B cell (primary cell): ENCODE data around the gene RAB22A. TPM values are rescaled to one million over a fixed set of nuclear protein-coding genes. Genes with fewer than 3 reads are reported as not detected.

Source experiments
- ATAC-seq: fragments of 200-7000 bp; cut with Tn5 transposase; one replicate; pipeline ENCODE4 v1.10.0; 2021; ENCODE audit warnings: low read depth, mild to moderate bottlenecking, moderate number of reproducible peaks, moderate library complexity
- CTCF ChIA-PET: fragments of 350-600 bp; sonication (Branson Sonifier 250); formaldehyde crosslinking; loops from one replicate; lab custom pipeline; 2021; ENCODE audit warnings: antibody characterized with exemption, inconsistent platforms; lab: Charles Lee
- POLR2A ChIA-PET: fragments of 350-600 bp; sonication (Branson Sonifier 250); formaldehyde crosslinking; loops from one replicate; lab custom pipeline; 2021; ENCODE audit warnings: antibody characterized with exemption; lab: Charles Lee
- DNase-seq: peaks from one replicate; pipeline ENCODE4 v3.0.0; 2013
- H2AFZ ChIP-seq: 2 replicates; pipeline ENCODE4 v1.6.1; 2012; ENCODE audit warnings: mild to moderate bottlenecking, low read depth, low read length; ENCODE audit not compliant: insufficient read depth, poor library complexity, severe bottlenecking
- H3K27ac ChIP-seq, 2 donors: 1 replicate in 1 of 2; 2 replicates in 1 of 2; pipeline ENCODE4 v1.5.1; 2012 to 2013; ENCODE audit warnings: low read length in 2 of 2, mild to moderate bottlenecking in 2 of 2, moderate library complexity in 1 of 2
- H3K27me3 ChIP-seq, 4 experiments: fragments of 200-600 bp in 1 of 4; sonication (generic) in 1 of 4; replicated peaks in 1 of 4; 1 replicate in 2 of 4; 2 replicates in 2 of 4; pipeline versions ENCODE4 v1.6.1 to v1.7.0; 2013 to 2016; ENCODE audit warnings: low read length in 3 of 4, mild to moderate bottlenecking in 2 of 4, mixed read lengths in 1 of 4, moderate library complexity in 1 of 4; ENCODE audit not compliant: insufficient read depth in 4 of 4, control insufficient read depth in 3 of 4; ENCODE audit errors: control extremely low read depth in 1 of 4
- H3K36me3 ChIP-seq, 2 experiments: replicated peaks in 1 of 2; 1 replicate in 1 of 2; 2 replicates in 1 of 2; pipeline versions ENCODE4 v1.6.1 to v1.7.1; 2013; ENCODE audit warnings: low read length in 1 of 2; ENCODE audit not compliant: insufficient read depth in 2 of 2, control insufficient read depth in 1 of 2; ENCODE audit errors: control extremely low read depth in 1 of 2, extremely low read depth in 1 of 2
- H3K4me1 ChIP-seq, 2 donors: fragments of 200-600 bp in 1 of 2; sonication (generic) in 1 of 2; 1 replicate in 1 of 2; 2 replicates in 1 of 2; pipeline versions ENCODE4 v1.5.1 to v1.6.1; 2013 to 2017; ENCODE audit warnings: low read length in 2 of 2; ENCODE audit not compliant: control insufficient read depth in 2 of 2, insufficient read depth in 2 of 2
- H3K4me2 ChIP-seq: replicated peaks from 2 replicates; pipeline ENCODE3; 2012; ENCODE audit warnings: mild to moderate bottlenecking, low read depth, low read length; ENCODE audit not compliant: poor library complexity, severe bottlenecking
- H3K4me3 ChIP-seq, 5 experiments: fragments of 200-600 bp in 1 of 5; sonication (generic) in 1 of 5; 1 replicate in 3 of 5; 2 replicates in 2 of 5; pipeline versions ENCODE4 v1.5.1 to v1.7.0; 2011 to 2016; ENCODE audit warnings: low read length in 4 of 5, mild to moderate bottlenecking in 4 of 5, low read depth in 2 of 5, control low read depth in 1 of 5, moderate library complexity in 1 of 5; ENCODE audit not compliant: insufficient read depth in 1 of 5; ENCODE audit errors: control extremely low read depth in 1 of 5, extremely low read depth in 1 of 5
- H3K79me2 ChIP-seq: fragments of 200-600 bp; sonication (generic); one replicate; pipeline ENCODE4 v1.6.0; 2016; ENCODE audit warnings: low read length; ENCODE audit not compliant: control insufficient read depth, insufficient read depth
- H3K9ac ChIP-seq: fragments of 200-600 bp; sonication (generic); 2 replicates; pipeline ENCODE4 v1.6.1; 2017; ENCODE audit warnings: mild to moderate bottlenecking, low read length, moderate library complexity
- H3K9me3 ChIP-seq, 3 donors: one replicate each; pipeline versions ENCODE4 v1.6.1 to v1.7.1; 2013; ENCODE audit warnings: low read length in 2 of 3; ENCODE audit not compliant: control insufficient read depth in 2 of 3, insufficient read depth in 1 of 3; ENCODE audit errors: control extremely low read depth in 1 of 3
- H4K20me1 ChIP-seq: 2 replicates; pipeline ENCODE4 v1.6.0; 2012; ENCODE audit warnings: mild to moderate bottlenecking, low read length; ENCODE audit not compliant: insufficient read depth, control insufficient read depth, poor library complexity, severe bottlenecking
- H3K27ac Mint-ChIP-seq: one replicate; pipeline ENCODE4 v1.8.0; 2021; ENCODE audit warnings: mixed read lengths
- H3K27me3 Mint-ChIP-seq: one replicate; pipeline ENCODE4 v1.8.0; 2021; ENCODE audit warnings: mixed read lengths
- H3K4me1 Mint-ChIP-seq: one replicate; pipeline ENCODE4 v1.8.0; 2021; ENCODE audit warnings: mixed read lengths
- H3K4me3 Mint-ChIP-seq: one replicate; pipeline ENCODE4 v1.8.0; 2021; ENCODE audit warnings: mixed read lengths
- H3K9me3 Mint-ChIP-seq: one replicate; pipeline ENCODE4 v1.8.0; 2022; ENCODE audit warnings: mixed read lengths; ENCODE audit not compliant: insufficient read depth
- EZH2 ChIP-seq: IDR thresholded peaks from 2 replicates; pipeline ENCODE4 v1.6.1; 2012; ENCODE audit warnings: borderline replicate concordance, low read depth, mild to moderate bottlenecking, moderate library complexity, low read length; ENCODE audit not compliant: insufficient read depth, poor library complexity, severe bottlenecking
- WGBS: methylation state at CpG from one replicate; pipeline ENCODE4 v1.1.5; 2013; ENCODE audit warnings: missing lambda C conversion rate; ENCODE audit not compliant: insufficient coverage; 5-methylcytosine and 5-hydroxymethylcytosine counted together
- intact Hi-C: fragments of 100-400 bp; cut with micrococcal nuclease; formaldehyde crosslinking; loops from one replicate; pipeline ENCODE4 v1.10.0; 2022
- polyA plus RNA-seq: library from polyadenylated mRNA; depleted of rRNA; stranded (reverse); fragments of >200 nt; gene quantifications from 2 replicates; pipeline ENCODE4 v1.2.3, GENCODE V29; 2012
- total RNA-seq, 2 donors: library from RNA; stranded (reverse); fragments of 120-200 nt in 1 of 2; gene quantifications; 1 replicate in 1 of 2; 2 replicates in 1 of 2; pipeline versions ENCODE4 v1.2.3 to v1.2.4, GENCODE V29; 2013 to 2022
- TF ChIP-seq, protein P1 (sequence below): fragments of 200-600 bp; IDR thresholded peaks from one replicate; pipeline ENCODE4 v1.8.0; 2022; ENCODE audit warnings: antibody characterized with exemption, mild to moderate bottlenecking

RAB22A gene
- total and polyA plus RNA-seq, 2 donors (not counting 1 experiment from before 2014, with no cell fraction given), result 7.5 to 21.1 TPM

DNA sequence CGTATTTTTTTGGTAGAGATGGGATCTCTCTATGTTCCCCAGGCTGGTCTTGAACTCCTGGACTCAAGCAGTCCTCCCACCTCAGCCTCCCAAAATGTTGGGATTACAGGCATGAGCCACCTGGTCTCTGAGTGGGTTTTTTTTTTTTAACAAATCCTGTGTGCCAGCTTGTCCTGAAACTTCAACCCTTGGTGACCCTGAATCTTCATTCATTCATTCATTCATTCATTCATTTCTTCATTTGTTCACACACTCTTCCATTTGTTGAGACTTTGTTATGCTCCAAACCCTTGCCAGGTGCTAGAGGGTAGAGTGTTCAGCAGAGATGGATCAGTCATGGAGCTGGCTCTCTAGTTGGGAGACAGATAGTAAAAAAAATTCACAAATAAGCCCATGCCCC is 67.5 kb downstream of the RAB22A start:
- Histone ChIP-seq H3K9me3 (peaks cover 0 to 15% (median 3%) of the 10 kb centered on the region in 3 donors), H3K36me3 (no peaks in the 10 kb centered on the region), H4K20me1 (no peaks in the 10 kb centered on the region), H3K4me3 (no peak overlapping the region), H3K27me3 (peaks cover 0 to 18% (median 11%) of the 10 kb centered on the region in 4 experiments), H3K79me2 (no peaks in the 10 kb centered on the region), H3K4me2 (no peak overlapping the region), H2AFZ (no peak overlapping the region), H3K27ac (no peak overlapping the region), H3K4me1 (no peaks in the 10 kb centered on the region), H3K9ac (no peak overlapping the region)
- no peak for TF ChIP-seq EZH2
- TF ChIP-seq, protein P1, sequence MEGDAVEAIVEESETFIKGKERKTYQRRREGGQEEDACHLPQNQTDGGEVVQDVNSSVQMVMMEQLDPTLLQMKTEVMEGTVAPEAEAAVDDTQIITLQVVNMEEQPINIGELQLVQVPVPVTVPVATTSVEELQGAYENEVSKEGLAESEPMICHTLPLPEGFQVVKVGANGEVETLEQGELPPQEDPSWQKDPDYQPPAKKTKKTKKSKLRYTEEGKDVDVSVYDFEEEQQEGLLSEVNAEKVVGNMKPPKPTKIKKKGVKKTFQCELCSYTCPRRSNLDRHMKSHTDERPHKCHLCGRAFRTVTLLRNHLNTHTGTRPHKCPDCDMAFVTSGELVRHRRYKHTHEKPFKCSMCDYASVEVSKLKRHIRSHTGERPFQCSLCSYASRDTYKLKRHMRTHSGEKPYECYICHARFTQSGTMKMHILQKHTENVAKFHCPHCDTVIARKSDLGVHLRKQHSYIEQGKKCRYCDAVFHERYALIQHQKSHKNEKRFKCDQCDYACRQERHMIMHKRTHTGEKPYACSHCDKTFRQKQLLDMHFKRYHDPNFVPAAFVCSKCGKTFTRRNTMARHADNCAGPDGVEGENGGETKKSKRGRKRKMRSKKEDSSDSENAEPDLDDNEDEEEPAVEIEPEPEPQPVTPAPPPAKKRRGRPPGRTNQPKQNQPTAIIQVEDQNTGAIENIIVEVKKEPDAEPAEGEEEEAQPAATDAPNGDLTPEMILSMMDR, result no peak
- Mint-ChIP-seq H3K4me1 (no peaks in the 10 kb centered on the region), H3K4me3 (no peak overlapping the region), H3K27me3 (peaks cover 38% of the 10 kb centered on the region), H3K9me3 (peaks cover 8% of the 10 kb centered on the region), H3K27ac (no peak overlapping the region)
- no CpG with 5 or more reads among the region's 1 CpG for WGBS
- intact Hi-C loops, result no loop called here
- ATAC-seq (no peak), DNase-seq (no peak)
- POLR2A ChIA-PET, result no interaction called here
- CTCF ChIA-PET, result no interaction called here

DNA sequence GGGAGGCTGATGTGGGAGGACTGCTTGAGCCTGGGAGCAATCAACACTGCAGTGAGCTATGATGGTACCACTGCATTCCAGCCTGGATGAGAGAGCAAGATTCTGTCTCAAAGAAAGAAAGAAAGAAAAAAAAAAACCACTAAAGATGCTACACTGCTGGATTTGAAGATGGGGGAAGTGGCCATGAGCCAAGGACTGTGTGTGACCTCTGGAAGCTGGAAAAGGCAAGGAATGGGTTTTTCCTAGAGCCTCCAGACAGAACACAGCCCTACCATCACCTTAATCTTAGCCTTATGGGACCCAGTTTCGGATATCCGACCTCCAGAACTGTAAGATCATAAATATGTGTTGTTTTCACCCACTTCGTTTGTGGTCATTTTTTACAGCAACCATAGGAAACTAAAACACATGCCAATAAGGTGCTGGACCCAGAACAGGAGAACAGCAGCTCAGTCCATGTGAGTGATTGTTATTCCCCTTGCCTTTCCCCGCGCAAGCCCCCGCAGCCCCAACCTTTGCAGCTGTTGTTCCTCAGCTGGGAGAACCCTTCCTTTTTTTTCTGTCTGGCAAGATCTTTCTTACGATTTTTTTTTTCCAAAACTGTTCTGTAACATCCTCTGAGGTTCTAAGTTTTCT is 68.4 kb downstream of the RAB22A start:
- H3K79me2 ChIP-seq, result no peaks in the 10 kb centered on the region
- H3K4me1 ChIP-seq, result no peaks in the 10 kb centered on the region
- Mint-ChIP-seq H3K27me3 (peaks cover 45% of the 10 kb centered on the region), H3K4me1 (no peaks in the 10 kb centered on the region), H3K27ac (no peak overlapping the region), H3K4me3 (no peak overlapping the region), H3K9me3 (peaks cover 8% of the 10 kb centered on the region)
- 67% methylated on average over 3 of the region's 7 CpGs for WGBS
- H3K27ac ChIP-seq, result no peak overlapping the region
- CTCF ChIA-PET, result interaction anchor here (1.0 kb wide), 1 partner anchor 14 kb away, joined by 3 read pairs; no protein-coding TSS in a partner anchor
- H3K9ac ChIP-seq, result no peak overlapping the region
- no peak overlapping the region for H3K4me2 ChIP-seq
- TF ChIP-seq, protein P1, result no peak
- no peak for TF ChIP-seq EZH2
- H2AFZ ChIP-seq, result no peak overlapping the region
- POLR2A ChIA-PET, result no interaction called here
- DNase-seq (no peak), ATAC-seq (no peak)
- H3K36me3 ChIP-seq, result no peaks in the 10 kb centered on the region
- peaks cover 0 to 14% (median 3%) of the 10 kb centered on the region in 3 donors for H3K9me3 ChIP-seq
- intact Hi-C loops, result no loop called here
- H3K27me3 ChIP-seq, result peaks cover 0 to 25% (median 13%) of the 10 kb centered on the region in 4 experiments
- no peaks in the 10 kb centered on the region for H4K20me1 ChIP-seq
- H3K4me3 ChIP-seq, result no peak overlapping the region
